ENCODE results near the gene BPIFB3.

The BPIFB3 gene

GRCh38 chr20:33015700-33016580 is 37.8 kb upstream of the BPIFB3 start:
- DNase-seq (ENCODE audit: low spot score), result no peak

DNA sequence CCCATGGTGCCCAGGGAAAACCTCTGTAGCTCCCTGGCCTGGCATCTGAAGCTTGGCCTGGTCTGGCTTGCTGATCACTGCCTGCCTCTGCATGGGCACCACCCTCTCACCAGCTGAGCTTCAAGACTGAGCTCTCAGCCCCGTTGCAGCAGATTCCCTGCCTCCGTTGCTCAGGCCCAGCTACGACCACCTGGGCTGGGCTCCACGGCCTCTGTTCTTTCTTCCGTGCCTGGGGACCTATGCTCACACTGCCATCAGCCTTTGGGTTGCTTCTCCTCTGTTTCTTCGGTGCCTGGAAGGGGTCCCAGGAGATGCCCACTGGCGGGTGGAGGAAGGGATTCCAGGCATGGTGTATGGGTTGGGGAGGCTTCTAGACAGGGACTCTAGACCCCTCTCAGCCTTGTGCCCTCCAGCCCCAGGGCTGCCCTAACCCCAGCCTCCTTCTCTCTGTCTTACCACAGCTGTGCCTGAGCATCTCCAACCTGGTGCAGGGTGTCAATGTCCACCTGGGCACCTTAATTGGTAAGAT is 37.1 kb upstream of the BPIFB3 start:
- DNase-seq (ENCODE audit: low spot score), result no peak

DNA sequence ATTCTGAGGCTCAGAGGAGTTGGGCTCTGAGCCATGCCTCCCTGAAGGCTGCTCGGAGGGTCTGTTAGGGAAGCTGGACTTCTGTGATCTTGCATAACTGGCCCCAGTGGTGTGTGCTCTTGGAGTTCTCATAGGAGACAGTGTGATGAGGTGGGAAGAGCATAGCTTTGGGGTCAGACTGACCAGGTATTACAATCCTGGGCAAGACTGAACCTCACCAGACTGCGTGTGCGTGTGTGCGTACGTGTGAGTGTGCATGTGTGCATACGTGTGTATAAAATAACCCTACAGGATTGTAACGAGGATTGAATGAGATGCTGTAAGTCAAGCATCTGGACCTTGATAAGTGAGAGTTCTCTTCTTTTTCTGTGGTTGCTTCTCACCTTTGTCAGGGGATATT is 36.2 kb upstream of the BPIFB3 start:
- DNase-seq (ENCODE audit: low spot score), result no peak

DNA sequence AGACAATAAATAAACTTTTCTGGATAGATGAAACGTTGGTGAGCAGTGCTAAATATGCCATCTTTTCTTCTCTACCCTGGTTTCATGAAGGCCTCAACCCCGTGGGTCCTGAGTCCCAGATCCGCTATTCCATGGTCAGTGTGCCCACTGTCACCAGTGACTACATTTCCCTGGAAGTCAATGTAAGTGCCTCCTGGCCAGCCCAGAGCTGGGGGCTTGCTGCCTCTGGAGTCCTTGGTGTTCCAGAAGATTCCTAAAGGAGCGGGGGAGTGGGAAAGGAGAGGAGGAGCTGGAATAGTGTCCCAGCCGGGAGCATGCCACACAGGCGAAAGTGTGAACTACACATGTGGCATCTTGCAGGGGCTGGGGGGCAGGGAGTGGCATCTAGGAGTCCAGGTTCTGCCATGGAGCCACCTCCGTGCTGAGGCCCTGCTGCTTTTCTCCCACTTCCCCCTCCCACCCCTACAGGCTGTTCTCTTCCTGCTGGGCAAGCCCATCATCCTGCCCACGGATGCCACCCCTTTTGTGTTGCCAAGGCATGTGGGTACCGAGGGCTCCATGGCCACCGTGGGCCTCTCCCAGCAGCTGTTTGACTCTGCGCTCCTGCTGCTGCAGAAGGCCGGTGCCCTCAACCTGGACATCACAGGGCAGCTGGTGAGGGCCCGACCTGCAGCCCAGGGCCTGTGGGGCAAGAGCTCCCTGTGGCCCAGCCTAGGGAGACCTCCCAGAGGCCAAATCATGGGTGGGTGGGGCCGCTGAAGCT is 35.4 kb upstream of the BPIFB3 start:
- no peak for DNase-seq (ENCODE audit: low spot score)

DNA sequence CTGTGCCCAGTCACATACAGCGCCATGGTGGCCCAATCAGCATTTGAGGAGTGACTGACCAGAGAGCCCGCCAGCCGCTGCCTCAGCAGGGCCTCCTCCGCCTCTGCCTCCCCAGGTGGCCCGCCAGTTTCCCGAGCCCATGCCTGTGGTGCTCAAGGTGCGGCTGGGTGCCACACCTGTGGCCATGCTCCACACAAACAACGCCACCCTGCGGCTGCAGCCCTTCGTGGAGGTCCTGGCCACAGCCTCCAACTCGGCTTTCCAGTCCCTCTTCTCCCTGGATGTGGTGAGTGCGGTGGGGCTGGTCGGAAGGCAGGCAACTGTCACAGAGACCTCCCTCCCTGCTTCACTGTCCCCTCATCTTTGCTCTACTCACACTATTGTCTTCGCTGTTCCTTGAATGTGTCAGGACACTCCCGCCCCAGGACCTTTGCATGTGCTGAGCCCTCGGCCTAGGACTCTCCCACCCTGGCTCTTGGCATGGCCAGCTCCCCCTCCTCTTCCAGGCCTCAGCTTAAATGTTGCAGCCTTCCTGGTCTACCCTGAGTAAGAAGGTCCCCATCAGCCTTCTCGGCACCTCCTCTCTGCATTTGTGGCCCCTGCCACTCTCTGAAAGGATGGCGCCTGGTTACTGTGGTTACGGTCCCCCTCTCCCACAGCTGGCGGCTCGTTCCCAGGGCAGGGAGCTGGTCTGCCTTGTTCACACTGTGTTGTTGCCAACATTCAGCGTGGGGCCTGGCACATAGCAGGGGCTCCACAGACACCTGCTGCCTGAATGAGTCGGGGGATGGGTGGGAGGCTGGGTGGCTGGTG is 34.0 kb upstream of the BPIFB3 start:
- no peak for DNase-seq (ENCODE audit: low spot score)

GRCh38 chr20:33020278-33021161 is 33.2 kb upstream of the BPIFB3 start:
- no peak for DNase-seq (ENCODE audit: low spot score)

- DNase-seq (ENCODE audit: low spot score), result no peak
Measured at GRCh38 chr20:33021879-33022278, 31.8 kb upstream of the BPIFB3 start.

- DNase-seq (ENCODE audit: low spot score), result no peak
Measured at GRCh38 chr20:33022289-33022688, 31.4 kb upstream of the BPIFB3 start.

DNA sequence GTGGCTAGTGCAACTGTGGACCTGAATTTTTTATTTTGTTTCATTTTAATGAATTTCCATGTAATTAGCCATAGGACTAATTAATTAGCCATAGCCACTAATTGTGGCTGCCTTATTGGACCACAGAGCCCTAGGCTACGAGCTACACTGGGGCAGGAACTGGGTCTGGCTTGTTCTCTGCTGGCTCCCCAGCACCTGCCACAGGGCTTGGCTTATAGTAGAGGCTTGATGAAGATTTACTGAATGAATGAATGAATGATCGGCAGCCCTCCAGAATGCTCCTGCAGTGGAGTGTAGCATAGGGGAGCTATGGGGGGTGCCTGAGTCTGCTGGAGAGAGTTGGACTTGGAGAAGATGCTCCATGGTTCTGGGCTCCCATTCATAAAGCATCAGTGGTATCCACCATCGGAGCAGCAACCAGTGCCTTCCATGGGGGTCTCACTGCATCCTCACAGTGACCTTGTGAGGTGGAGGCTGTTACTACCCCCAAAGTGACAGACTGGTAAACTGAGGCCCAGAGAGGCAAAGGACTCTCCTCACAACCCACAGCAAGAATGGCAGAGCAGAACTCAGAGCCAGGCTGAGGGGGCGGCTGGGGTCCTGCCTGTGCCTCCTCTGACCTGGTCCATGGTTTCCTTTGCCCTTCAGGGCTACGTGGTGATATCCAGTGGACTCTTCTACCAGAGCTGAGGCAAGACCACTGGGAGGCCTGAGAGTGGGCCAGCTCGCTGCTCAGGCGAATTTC is 30.8 kb upstream of the BPIFB3 start:
- DNase-seq (ENCODE audit: low spot score), result no peak

GRCh38 chr20:33023439-33024242 is 30.1 kb upstream of the BPIFB3 start:
- DNase-seq (ENCODE audit: low spot score), result no peak

DNA sequence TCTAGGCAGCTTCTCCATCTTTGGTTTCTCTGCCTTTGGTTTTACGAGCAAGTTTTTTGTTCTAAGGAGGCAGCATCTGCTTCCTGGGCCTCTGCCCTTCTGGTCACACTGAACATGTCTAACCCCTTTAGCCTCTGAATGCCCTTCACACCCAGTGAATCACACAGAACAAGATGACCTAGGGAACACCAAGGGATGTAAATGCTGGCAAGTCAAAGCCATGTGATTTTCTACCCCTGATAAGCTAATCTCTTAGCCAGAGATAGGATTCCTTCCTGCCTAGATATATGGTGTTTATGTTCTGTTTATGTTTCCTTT is 29.5 kb upstream of the BPIFB3 start:
- DNase-seq (ENCODE audit: low spot score), result no peak

GRCh38 chr20:33024609-33025317 is 28.9 kb upstream of the BPIFB3 start:
- DNase-seq (ENCODE audit: low spot score), result no peak

DNA sequence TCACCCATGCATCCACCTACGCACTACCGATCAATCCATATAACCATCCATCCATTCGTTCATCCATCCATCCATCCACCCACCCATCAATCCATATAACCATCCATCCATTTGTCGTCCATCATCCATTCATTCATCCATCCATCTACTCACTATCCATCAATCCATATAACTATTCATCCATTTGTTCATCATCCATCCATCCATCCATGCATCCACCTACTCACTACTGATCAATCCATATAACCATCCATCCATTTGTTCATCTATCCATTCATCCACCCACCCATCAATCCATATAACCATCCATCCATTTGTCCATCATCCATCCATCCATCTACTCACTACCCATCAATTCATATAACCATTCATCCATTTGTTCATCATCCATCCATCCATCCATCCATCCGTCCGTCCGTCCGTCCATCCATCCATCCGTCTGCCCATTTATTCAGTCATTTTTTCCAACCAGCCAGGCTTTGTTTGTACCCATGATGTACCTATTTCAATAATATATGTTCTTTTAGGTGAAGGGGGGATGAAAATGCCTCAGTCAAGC is 28.3 kb upstream of the BPIFB3 start:
- DNase-seq (ENCODE audit: low spot score), result no peak

DNA sequence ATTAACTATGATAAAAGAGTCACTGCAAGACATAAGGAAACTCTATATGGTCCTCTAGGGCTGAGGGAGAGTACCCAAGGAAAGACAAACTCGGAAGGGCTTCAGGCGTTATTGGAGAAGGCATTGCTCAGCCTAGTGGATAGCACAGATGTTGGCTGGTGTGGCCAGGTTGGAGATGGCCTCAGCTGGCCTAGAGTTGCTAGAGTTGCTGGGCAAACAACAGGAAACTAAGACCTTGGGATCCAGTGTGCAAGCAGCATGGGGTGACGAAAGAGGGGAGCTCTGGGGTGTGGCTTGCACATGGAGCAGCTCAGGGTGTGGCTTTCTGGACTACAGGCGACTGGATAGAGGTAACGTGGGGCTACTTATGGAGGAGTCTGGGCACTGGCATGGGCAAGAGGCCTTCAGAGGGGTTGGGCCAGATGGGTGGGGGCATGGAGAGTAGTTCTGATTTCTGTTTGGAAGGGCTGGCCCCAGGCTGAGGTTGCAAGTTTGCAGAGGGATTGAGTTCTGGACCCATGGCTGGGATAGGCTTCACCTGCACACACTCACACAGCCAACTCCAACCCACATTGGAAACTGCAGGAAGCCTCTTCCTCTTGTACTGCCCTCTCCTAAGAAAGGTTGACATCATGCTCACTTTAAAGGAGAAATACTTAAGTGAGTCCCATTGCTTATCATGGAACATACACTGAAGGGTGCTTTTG is 27.5 kb upstream of the BPIFB3 start:
- no peak for DNase-seq (ENCODE audit: low spot score)

DNA sequence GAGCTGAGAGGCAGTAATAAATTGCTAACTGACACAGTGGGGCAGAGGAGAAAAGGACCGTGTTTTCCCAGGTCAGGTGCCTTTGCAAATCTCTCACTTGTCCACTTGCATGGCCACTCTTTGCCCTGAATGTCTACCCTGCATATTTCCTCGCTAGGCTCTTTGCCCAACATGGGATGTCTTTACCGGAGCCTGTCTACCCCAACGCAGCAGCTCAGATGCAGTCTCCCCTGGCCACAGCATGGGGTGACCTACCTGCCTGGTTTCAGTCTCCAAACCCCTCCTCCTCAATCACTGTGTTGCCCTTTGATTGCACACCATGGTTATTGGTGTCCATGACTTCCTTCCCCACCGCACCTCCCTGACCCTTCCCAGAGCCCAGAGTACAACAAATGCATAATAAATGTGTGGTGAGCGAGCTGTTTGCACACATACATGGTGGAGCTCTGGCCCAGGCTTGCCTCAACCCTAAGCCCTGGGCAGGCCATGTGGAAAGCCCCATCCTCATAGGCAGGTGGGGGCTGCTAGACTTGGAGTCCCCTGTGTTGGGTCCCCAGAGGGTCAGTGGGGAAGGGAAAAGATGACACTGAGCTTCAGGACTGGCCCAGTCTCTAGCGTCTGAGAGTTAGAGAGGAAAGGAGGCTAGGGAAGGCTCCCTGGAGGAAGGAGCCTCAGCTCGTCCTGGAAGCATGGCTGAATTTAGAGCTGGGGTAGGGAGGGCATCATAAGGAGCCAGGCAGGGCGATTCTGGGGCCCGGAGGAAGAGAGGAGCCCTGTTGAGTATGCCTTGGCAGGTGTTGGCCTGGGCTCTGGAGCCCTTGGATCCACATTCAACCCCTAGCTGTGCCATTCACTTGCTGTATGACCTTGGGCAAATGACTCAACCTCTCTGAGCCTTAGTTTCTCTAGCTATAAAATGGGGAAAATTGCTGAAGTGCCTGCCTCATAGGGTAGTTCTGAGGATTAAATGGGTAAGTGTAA is 26.6 kb upstream of the BPIFB3 start:
- no peak for DNase-seq (ENCODE audit: low spot score)

DNA sequence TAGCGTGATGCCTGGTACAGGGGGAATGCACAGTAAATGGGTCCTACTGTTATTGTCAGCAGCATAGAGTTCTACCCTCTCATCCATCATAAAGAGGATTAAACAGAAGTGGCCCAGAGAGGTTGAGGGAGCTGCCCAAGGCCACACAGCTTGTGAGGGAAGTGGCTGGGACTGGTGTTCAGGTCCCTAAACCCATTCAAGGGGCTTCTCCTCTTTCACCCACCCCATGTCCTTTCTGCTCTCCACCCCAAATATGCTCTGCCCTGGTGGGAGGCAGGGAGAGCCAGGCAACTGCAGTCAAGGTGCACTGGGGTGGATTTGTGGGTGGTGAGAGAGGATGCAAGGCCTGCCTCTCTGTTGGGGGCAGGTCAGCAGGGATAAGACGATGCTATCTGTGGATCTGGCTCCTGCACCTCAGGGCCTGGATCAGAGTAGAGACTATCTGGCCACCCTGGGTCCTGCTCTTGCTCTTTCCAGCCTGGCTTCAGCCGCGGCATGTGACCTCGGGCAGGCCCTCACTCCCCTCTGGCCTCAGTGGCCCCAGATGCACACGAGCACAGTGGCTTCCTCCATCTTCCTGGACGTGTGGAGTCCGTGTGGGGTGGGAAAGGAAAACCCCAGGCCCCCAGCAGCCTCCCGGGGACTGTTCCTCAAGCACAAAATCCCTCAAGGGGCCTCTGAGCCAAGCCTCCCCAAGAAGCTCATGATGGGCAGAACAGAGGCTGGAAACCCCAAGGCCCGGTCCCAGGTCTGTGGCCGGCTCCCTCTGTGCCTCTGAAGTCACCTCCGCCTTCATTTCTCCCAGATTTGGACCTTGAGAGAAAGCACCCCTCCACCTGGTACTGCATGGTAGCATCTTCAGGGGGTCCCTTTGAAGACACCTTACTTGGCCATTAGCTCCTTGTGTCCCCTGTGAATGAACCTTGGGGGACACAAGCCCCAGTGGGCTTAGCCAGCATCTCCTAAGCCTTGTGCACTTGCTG is 25.6 kb upstream of the BPIFB3 start:
- no peak for DNase-seq (ENCODE audit: low spot score)
